Right lobe of liver (tissue), 4 donors: Measurements from ENCODE around the gene ERBB4.

Source experiments
- POLR2A ChIP-seq: fragments of 450-650 bp; IDR thresholded peaks from one replicate; pipeline ENCODE4 v1.6.1; 2017; ENCODE audit warnings: antibody characterized with exemption, mild to moderate bottlenecking
- TF ChIP-seq, protein P1 (sequence below), 4 donors: fragments of 200-600 bp in 3 of 4; fragments of 450-650 bp in 1 of 4; IDR thresholded peaks; one replicate each; pipeline versions ENCODE4 v1.5.1 to v1.8.0; 2016 to 2022; ENCODE audit warnings: antibody characterized with exemption in 4 of 4, mild to moderate bottlenecking in 2 of 4
- donor health status: DM: no; HTN: no; CAD: no.
- donor health status: DM: no; HTN: no; CAD: no.
- donor health status: DM: no; HTN: yes; CAD: no.

DNA sequence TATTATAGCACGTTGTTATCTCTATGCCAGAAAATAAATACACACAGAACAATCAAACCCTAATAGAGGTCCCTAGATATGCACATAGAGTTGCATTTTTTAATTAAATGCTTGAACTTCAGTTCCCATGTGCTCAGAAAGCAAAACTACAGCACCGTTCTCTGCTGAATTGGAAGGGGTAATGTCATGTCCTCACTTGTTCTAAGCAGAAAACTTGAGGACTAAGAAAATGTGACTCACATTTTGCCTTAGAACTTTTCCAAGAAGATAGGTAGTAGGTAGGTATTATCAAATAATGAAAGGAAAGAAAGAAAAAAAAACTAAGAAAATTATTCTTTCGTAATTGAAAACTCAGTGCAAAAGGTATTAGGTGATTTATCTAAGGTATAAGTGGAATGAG, 607.3 kb downstream of the ERBB4 start:
- TF ChIP-seq, protein P1, sequence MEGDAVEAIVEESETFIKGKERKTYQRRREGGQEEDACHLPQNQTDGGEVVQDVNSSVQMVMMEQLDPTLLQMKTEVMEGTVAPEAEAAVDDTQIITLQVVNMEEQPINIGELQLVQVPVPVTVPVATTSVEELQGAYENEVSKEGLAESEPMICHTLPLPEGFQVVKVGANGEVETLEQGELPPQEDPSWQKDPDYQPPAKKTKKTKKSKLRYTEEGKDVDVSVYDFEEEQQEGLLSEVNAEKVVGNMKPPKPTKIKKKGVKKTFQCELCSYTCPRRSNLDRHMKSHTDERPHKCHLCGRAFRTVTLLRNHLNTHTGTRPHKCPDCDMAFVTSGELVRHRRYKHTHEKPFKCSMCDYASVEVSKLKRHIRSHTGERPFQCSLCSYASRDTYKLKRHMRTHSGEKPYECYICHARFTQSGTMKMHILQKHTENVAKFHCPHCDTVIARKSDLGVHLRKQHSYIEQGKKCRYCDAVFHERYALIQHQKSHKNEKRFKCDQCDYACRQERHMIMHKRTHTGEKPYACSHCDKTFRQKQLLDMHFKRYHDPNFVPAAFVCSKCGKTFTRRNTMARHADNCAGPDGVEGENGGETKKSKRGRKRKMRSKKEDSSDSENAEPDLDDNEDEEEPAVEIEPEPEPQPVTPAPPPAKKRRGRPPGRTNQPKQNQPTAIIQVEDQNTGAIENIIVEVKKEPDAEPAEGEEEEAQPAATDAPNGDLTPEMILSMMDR (IDR thresholded peaks at IDR 0.05): no peak
- no peak for TF ChIP-seq POLR2A
